Measurements from ENCODE around the gene PROB1.

Gene PROB1

DNA sequence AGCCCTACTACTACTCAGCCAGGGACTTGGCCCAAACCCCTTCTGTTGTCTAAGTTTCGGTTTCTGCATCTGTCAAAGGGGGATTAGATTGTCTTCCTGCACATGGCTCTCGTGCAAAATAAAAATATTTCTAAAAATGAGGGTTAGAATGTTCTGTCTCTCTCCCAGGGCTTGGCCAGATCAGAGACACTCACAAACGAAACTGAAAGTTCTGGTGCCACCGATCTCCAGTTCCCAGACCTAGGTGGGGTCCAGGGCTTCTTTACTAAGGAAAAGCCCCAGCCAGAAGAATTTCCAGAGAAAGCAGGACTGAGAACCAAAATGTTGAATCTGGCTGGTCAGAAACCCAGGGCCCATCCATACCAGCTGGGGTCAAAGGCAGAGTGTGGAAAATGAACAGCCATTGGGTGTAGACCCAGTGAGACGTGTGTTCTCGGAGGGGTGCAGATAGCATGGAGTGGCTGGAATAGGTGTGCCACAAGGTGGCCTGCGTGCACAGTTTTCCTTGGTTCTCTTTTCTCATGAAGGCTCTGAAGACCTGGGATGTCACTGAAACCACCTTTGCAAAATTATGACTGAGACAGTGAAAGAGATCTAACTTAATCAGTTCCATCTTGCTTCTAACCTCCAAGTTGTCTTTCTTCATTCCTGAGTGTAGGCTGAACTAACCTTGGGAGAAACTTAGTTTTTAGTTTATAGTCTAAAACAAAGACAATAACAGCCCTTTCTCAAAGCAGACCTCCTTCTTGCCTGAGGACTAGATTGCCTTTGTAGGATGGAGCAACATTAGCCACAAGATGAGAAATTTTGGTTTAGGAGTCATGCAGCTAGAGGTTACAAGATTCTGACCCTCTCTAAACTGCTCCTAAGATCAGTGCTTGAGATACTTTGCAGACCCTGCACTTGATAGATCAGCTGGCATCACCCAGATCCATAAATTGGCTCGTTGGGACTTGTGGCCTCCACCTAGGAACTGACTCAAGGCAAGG is 9.5 kb downstream of the PROB1 start:
- H3K9ac ChIP-seq (ENCODE audit: low read length): peak overlapping the region; percentile 23; the same call in 1 of the 2 replicates
- no peaks in the 10 kb centered on the region for H4K20me1 ChIP-seq (ENCODE audit: low read depth, low read length)
- no peaks in the 10 kb centered on the region for H3K36me3 ChIP-seq (ENCODE audit: low read length)
- peak overlapping the region; percentile 19 for H3K4me2 ChIP-seq (ENCODE audit: low read depth, low read length, poor library complexity, severe bottlenecking)
- TF ChIP-seq, protein P1, sequence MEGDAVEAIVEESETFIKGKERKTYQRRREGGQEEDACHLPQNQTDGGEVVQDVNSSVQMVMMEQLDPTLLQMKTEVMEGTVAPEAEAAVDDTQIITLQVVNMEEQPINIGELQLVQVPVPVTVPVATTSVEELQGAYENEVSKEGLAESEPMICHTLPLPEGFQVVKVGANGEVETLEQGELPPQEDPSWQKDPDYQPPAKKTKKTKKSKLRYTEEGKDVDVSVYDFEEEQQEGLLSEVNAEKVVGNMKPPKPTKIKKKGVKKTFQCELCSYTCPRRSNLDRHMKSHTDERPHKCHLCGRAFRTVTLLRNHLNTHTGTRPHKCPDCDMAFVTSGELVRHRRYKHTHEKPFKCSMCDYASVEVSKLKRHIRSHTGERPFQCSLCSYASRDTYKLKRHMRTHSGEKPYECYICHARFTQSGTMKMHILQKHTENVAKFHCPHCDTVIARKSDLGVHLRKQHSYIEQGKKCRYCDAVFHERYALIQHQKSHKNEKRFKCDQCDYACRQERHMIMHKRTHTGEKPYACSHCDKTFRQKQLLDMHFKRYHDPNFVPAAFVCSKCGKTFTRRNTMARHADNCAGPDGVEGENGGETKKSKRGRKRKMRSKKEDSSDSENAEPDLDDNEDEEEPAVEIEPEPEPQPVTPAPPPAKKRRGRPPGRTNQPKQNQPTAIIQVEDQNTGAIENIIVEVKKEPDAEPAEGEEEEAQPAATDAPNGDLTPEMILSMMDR (IDR thresholded peaks at IDR 0.05; ENCODE audit: insufficient read depth, low read length, poor library complexity, severe bottlenecking): no peak
- TF ChIP-seq EZH2phosphoT487 (conservative IDR thresholded peaks at IDR 0.05; ENCODE audit: low read length): no peak
- peak overlapping the region; percentile 50 for H3K27ac ChIP-seq (ENCODE audit: low read depth, low read length)
- H3K79me2 ChIP-seq (ENCODE audit: insufficient read depth, low read length): peaks cover 6% of the 10 kb centered on the region; the same call in 1 of the 2 replicates
- no peak overlapping the region for H3K4me3 ChIP-seq (ENCODE audit: insufficient read depth, low read length, poor library complexity, severe bottlenecking)
- no peaks in the 10 kb centered on the region for H3K27me3 ChIP-seq (ENCODE audit: low read length)
- H3K9me3 ChIP-seq (ENCODE audit: insufficient read depth, low read length): no peaks in the 10 kb centered on the region
- H3F3A ChIP-seq (ENCODE audit: insufficient read depth): peaks cover 54% of the 10 kb centered on the region
- H2AFZ ChIP-seq (ENCODE audit: low read depth, low read length, severe bottlenecking): no peak overlapping the region
- H3K9me2 ChIP-seq (replicated peaks; ENCODE audit: insufficient read depth, low read length): no peaks in the 10 kb centered on the region

DNA sequence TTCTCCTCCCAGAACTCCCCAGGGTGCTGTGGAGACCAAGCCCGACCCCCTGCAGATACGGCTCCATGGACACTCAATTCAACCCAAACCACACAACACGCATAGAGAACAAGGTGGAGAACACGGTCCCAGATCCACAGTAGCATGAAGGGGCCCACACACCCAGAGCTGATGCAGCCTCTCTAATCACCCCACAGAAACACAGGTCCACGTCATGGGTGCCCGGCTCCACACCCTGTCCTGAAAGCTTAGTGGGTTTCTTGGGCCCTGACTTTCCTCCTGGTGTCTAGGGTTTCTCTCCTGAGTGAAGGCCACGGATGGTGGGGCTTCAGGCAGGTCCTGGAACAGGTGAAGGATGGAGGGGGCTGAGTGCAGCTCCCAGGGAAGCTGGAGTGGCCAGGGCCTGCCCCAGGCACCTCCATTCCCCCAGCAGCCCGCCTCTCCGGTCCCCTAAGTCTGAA is 10.3 kb downstream of the PROB1 start:
- H3K36me3 ChIP-seq (ENCODE audit: low read length): no peaks in the 10 kb centered on the region
- no peaks in the 10 kb centered on the region for H3K9me3 ChIP-seq (ENCODE audit: insufficient read depth, low read length)
- H3K9me2 ChIP-seq (replicated peaks; ENCODE audit: insufficient read depth, low read length): no peaks in the 10 kb centered on the region
- H4K20me1 ChIP-seq (ENCODE audit: low read depth, low read length): no peaks in the 10 kb centered on the region
- no peak overlapping the region for H2AFZ ChIP-seq (ENCODE audit: low read depth, low read length, severe bottlenecking)
- TF ChIP-seq, protein P1 (IDR thresholded peaks at IDR 0.05; ENCODE audit: insufficient read depth, low read length, poor library complexity, severe bottlenecking): no peak
- no peak for TF ChIP-seq EZH2phosphoT487 (conservative IDR thresholded peaks at IDR 0.05; ENCODE audit: low read length)
- peak overlapping the region; percentile 19 for H3K4me2 ChIP-seq (ENCODE audit: low read depth, low read length, poor library complexity, severe bottlenecking)
- H3K27me3 ChIP-seq (ENCODE audit: low read length): no peaks in the 10 kb centered on the region
- H3K4me3 ChIP-seq (ENCODE audit: insufficient read depth, low read length, poor library complexity, severe bottlenecking): no peak overlapping the region
- peaks cover 48% of the 10 kb centered on the region for H3F3A ChIP-seq (ENCODE audit: insufficient read depth)
- peak overlapping the region; percentile 23; the same call in 1 of the 2 replicates for H3K9ac ChIP-seq (ENCODE audit: low read length)
- peaks cover 6% of the 10 kb centered on the region; the same call in 1 of the 2 replicates for H3K79me2 ChIP-seq (ENCODE audit: insufficient read depth, low read length)
- peak overlapping the region; percentile 50; the same call in 1 of the 2 replicates for H3K27ac ChIP-seq (ENCODE audit: low read depth, low read length)

DNA sequence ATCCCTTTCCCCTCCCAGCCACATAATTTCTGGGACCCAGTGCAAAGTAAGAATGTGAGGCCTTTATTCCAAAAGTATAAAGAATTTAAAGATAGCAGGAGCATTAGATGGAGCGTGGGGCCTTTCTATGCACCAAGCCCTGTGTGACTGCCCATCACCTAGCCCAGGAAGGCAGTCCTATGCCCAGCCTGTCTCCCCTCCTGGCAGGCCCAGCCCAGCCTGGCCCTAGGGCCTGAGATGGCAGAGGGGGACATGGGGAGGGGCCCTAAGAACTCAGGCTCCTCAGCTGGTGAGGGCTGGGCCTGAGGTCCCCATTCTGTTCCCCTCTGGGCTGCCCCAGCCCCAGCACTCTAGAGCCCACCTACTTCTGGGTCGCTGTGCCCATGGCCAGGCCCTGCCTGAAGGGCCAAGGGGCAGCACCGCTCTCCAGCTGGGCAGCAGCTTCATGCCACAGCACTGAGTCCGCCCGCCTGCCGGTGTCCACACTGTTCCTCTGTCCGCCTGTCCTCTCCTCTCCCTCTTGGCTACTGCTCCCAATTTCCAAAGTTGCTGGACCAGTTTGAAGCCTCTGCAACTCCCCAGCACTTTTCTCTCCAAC is 10.8 kb downstream of the PROB1 start:
- H3K79me2 ChIP-seq (ENCODE audit: insufficient read depth, low read length): peaks cover 2% of the 10 kb centered on the region; the same call in 1 of the 2 replicates
- H3K9ac ChIP-seq (ENCODE audit: low read length): no peak overlapping the region
- H3K27me3 ChIP-seq (ENCODE audit: low read length): no peaks in the 10 kb centered on the region
- H2AFZ ChIP-seq (ENCODE audit: low read depth, low read length, severe bottlenecking): no peak overlapping the region
- H3K27ac ChIP-seq (ENCODE audit: low read depth, low read length): no peak overlapping the region
- H3K9me2 ChIP-seq (replicated peaks; ENCODE audit: insufficient read depth, low read length): no peaks in the 10 kb centered on the region
- no peaks in the 10 kb centered on the region for H3K36me3 ChIP-seq (ENCODE audit: low read length)
- no peak overlapping the region for H3K4me3 ChIP-seq (ENCODE audit: insufficient read depth, low read length, poor library complexity, severe bottlenecking)
- H3F3A ChIP-seq (ENCODE audit: insufficient read depth): peaks cover 44% of the 10 kb centered on the region
- no peak overlapping the region for H3K4me2 ChIP-seq (ENCODE audit: low read depth, low read length, poor library complexity, severe bottlenecking)
- TF ChIP-seq, protein P1 (IDR thresholded peaks at IDR 0.05; ENCODE audit: insufficient read depth, low read length, poor library complexity, severe bottlenecking): no peak
- no peak for TF ChIP-seq EZH2phosphoT487 (conservative IDR thresholded peaks at IDR 0.05; ENCODE audit: low read length)
- H4K20me1 ChIP-seq (ENCODE audit: low read depth, low read length): no peaks in the 10 kb centered on the region
- no peaks in the 10 kb centered on the region for H3K9me3 ChIP-seq (ENCODE audit: insufficient read depth, low read length)

All from SU-DHL-6 (cell line).